ENCODE measurements around the gene HSPA12B. TPM values are rescaled to one million over a fixed set of nuclear protein-coding genes. Genes with fewer than 3 reads are reported as not detected.

HSPA12B gene
- total and polyA plus RNA-seq, 2 donors (not counting 3 experiments of a cell fraction or from before 2014, with no cell fraction given), result 3.7 to 6.6 TPM

- ChIA-PET POLR2A (no interaction called here), CTCF (interaction anchor here (0.8 to 3.7 kb wide), 4 partner anchors 25 to 62 kb away, joined by 3 to 34 read pairs (median 10); partner anchors contain the start of genes ADAM33 and ADISSP)
- Histone ChIP-seq H3K9me3 (replicated peaks; ENCODE audit: control insufficient read depth, insufficient read depth, low read length) (no peaks in the 10 kb centered on the region), H3K4me2 (ENCODE audit: insufficient read depth, low read length) (no peak overlapping the region), H3K9ac (replicated peaks; ENCODE audit: extremely low read depth, insufficient read depth, low read length) (no peak overlapping the region), H3K27me3 (ENCODE audit: control insufficient read depth in 2 of 2, insufficient read depth in 2 of 2, low read length in 2 of 2) (no peaks in the 10 kb centered on the region), H3K9me1 (replicated peaks; ENCODE audit: control insufficient read depth, extremely low read depth, insufficient read depth, low read length) (no peaks in the 10 kb centered on the region), H2AFZ (ENCODE audit: low read depth, low read length) (no peak overlapping the region), H3K4me1 (ENCODE audit: control insufficient read depth, extremely low read depth, insufficient read depth, low read length) (no peaks in the 10 kb centered on the region), H4K20me1 (replicated peaks; ENCODE audit: control insufficient read depth, extremely low read depth, insufficient read depth, low read length) (no peaks in the 10 kb centered on the region), H3K36me3 (ENCODE audit: control insufficient read depth in 2 of 2, extremely low read depth in 1 of 2, insufficient read depth in 2 of 2, low read length in 2 of 2) (no peaks in the 10 kb centered on the region), H3K27ac (ENCODE audit: insufficient read depth, low read depth, low read length) (no peak overlapping the region), H3K79me2 (ENCODE audit: control insufficient read depth, insufficient read depth, low read length) (no peaks in the 10 kb centered on the region), H3K4me3 (replicated peaks in 1 of 3; ENCODE audit: insufficient read depth in 1 of 3, low read depth in 1 of 3, low read length in 3 of 3) (no peak overlapping the region)
- BruUV-seq (replicated peaks), result no TSS peak
- no peak for FAIRE-seq
- intact Hi-C loops (cut with micrococcal nuclease) (no loop called here), dilution Hi-C loops (cut with MboI; ENCODE audit: extremely low pct_ligation_motif_present, low sequenced_read_pairs) (no loop called here)
- no peak for DNase-seq (ENCODE audit: low read depth, low spot score)
- TF ChIP-seq MYC (IDR thresholded peaks at IDR 0.05; ENCODE audit: low read depth, low read length), result no peak
- TF ChIP-seq EZH2 (IDR thresholded peaks at IDR 0.05; ENCODE audit: borderline replicate concordance, low read depth, low read length, severe bottlenecking), result no peak
- TF ChIP-seq, protein P1, sequence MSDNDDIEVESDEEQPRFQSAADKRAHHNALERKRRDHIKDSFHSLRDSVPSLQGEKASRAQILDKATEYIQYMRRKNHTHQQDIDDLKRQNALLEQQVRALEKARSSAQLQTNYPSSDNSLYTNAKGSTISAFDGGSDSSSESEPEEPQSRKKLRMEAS (IDR thresholded peaks at IDR 0.05; ENCODE audit: insufficient read depth, insufficient read length), result no peak
- no peak for TF ChIP-seq FOS (IDR thresholded peaks at IDR 0.05; ENCODE audit: borderline replicate concordance, insufficient read depth, low read length)
- TF ChIP-seq JUN (IDR thresholded peaks at IDR 0.05; ENCODE audit: borderline replicate concordance, insufficient read depth, insufficient read length, low read depth), result no peak
- TF ChIP-seq POLR2AphosphoS5 (IDR thresholded peaks at IDR 0.05; ENCODE audit: insufficient read depth, low read depth, low read length), result no peak
- no peak for TF ChIP-seq GATA2 (IDR thresholded peaks at IDR 0.05; ENCODE audit: insufficient read depth, insufficient read length, low read depth, low read length)
- no peak for TF ChIP-seq POLR2A (IDR thresholded peaks at IDR 0.05; ENCODE audit: low read depth, low read length)
- no peak for TF ChIP-seq CTCF (IDR thresholded peaks at IDR 0.05; ENCODE audit: extremely low read depth in 1 of 2, insufficient read depth in 1 of 2, low read depth in 1 of 2, low read length in 2 of 2)
These were observed 26.3 kb upstream of the HSPA12B start for GRCh38 chr20:3705970-3706739.
